ENCODE measurements around the gene RUSC1.

RUSC1 gene, protein sequence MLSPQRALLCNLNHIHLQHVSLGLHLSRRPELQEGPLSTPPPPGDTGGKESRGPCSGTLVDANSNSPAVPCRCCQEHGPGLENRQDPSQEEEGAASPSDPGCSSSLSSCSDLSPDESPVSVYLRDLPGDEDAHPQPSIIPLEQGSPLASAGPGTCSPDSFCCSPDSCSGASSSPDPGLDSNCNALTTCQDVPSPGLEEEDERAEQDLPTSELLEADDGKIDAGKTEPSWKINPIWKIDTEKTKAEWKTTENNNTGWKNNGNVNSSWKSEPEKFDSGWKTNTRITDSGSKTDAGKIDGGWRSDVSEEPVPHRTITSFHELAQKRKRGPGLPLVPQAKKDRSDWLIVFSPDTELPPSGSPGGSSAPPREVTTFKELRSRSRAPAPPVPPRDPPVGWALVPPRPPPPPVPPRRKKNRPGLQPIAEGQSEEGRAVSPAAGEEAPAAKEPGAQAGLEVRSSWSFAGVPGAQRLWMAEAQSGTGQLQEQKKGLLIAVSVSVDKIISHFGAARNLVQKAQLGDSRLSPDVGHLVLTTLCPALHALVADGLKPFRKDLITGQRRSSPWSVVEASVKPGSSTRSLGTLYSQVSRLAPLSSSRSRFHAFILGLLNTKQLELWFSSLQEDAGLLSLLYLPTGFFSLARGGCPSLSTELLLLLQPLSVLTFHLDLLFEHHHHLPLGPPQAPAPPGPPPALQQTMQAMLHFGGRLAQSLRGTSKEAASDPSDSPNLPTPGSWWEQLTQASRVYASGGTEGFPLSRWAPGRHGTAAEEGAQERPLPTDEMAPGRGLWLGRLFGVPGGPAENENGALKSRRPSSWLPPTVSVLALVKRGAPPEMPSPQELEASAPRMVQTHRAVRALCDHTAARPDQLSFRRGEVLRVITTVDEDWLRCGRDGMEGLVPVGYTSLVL

DNA sequence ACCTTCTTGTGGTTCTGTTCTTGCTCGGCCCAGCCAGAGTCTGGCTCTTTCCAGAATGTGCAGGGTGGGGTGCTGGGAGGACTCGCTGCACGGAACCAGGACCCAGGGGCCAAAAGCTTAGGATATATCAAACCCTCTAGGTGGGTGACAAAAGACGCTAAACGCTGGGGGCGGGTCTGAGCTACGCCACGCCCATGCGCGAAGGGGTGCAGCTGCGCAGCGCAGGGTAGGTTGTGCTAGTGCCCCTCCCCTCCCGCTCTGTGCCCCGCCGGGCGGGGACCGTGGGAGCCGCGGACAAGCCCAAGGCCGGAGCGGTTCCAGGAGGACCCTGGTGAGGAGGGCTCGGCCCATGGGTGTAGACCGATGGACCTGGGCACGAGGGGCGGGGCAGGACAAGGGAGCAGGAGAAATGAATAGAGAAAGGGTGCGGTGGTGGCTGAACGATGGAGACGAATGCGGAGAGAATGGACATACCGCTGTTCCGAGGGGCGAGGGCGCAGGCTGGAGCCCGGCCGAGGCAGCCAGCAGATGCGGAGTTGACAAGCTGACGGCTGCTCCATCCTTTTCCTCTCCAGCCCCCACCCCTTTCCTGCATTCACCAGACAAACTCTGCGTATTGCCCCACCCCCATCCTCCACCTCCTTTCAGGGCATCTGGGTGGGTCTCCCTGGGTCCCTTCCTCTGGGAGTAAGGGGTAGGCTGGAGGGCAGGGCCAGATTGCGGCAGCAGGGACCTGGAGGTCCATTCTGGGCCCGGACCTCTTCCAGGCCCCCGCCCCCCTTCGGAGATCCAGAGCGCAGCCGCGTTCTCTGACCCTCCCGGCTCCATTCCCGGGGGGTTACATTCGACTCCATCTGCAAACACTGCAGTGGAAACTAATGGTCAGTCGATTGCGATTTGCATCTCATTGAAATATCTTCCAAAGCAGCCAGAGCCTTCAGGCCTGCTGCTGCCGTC is at the start of gene RUSC1:
Gene RUSC1, plus strand, starts transcription at position 234 of the 957 bp plus-strand sequence. CDS start 880 bp downstream, outside the sequence.
- in situ Hi-C loops (cut with MboI; ENCODE audit: low sequenced_read_pairs, unreplicated experiment) = no loop called here
- peak; percentile 83 for DNase-seq (ENCODE audit: low spot score)
- TF ChIP-seq, protein P1, sequence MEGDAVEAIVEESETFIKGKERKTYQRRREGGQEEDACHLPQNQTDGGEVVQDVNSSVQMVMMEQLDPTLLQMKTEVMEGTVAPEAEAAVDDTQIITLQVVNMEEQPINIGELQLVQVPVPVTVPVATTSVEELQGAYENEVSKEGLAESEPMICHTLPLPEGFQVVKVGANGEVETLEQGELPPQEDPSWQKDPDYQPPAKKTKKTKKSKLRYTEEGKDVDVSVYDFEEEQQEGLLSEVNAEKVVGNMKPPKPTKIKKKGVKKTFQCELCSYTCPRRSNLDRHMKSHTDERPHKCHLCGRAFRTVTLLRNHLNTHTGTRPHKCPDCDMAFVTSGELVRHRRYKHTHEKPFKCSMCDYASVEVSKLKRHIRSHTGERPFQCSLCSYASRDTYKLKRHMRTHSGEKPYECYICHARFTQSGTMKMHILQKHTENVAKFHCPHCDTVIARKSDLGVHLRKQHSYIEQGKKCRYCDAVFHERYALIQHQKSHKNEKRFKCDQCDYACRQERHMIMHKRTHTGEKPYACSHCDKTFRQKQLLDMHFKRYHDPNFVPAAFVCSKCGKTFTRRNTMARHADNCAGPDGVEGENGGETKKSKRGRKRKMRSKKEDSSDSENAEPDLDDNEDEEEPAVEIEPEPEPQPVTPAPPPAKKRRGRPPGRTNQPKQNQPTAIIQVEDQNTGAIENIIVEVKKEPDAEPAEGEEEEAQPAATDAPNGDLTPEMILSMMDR (IDR thresholded peaks at IDR 0.05; ENCODE audit: borderline replicate concordance, control extremely low read depth, extremely low read depth, insufficient read depth, missing control alignments) = no peak

DNA sequence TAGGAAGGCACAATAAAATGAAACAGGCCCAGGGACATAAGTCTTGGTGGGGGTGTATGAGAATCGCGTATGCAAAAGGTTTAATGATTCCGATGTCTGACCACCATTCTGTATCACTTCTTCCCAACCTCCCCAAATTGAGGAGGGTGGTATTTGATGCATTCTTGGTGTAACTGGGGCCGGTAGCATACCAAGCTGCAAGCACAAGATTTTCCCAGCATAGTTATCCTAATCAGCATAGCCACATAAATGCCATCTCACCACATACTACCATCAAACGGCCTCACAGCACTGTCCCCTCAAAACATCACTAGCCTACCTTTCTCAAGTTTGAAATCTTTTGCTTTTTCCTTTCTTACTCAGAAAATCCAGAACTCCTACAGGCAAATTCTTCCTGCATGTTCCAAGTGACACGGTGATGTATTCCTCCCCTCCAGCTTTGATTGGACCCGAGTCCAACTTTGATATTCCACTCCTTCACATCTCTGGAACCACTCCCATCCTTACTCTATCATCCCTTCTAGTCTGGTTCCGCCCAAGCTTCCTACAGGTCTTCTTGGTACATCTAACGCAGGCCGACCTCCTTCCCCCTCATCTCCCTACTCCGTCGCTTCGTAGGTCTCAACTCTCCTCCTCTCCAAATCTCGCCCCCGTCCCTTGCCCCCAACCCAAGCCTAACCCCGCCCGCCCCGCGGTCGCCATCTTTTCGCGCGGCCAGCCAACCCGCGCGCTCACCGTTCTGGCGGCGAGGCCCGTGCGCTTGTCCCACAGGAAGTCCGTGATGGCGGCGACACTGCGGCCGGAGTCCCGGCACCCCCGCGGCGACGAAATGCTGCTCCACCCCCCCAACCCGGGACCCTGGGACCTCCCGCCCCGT is 48.0 kb upstream of the RUSC1 start:
- in situ Hi-C loops (cut with MboI; ENCODE audit: low sequenced_read_pairs, unreplicated experiment) = no loop called here
- TF ChIP-seq, protein P1 (IDR thresholded peaks at IDR 0.05; ENCODE audit: borderline replicate concordance, control extremely low read depth, extremely low read depth, insufficient read depth, missing control alignments) = no peak
- DNase-seq (ENCODE audit: low spot score) = no peak

DNA sequence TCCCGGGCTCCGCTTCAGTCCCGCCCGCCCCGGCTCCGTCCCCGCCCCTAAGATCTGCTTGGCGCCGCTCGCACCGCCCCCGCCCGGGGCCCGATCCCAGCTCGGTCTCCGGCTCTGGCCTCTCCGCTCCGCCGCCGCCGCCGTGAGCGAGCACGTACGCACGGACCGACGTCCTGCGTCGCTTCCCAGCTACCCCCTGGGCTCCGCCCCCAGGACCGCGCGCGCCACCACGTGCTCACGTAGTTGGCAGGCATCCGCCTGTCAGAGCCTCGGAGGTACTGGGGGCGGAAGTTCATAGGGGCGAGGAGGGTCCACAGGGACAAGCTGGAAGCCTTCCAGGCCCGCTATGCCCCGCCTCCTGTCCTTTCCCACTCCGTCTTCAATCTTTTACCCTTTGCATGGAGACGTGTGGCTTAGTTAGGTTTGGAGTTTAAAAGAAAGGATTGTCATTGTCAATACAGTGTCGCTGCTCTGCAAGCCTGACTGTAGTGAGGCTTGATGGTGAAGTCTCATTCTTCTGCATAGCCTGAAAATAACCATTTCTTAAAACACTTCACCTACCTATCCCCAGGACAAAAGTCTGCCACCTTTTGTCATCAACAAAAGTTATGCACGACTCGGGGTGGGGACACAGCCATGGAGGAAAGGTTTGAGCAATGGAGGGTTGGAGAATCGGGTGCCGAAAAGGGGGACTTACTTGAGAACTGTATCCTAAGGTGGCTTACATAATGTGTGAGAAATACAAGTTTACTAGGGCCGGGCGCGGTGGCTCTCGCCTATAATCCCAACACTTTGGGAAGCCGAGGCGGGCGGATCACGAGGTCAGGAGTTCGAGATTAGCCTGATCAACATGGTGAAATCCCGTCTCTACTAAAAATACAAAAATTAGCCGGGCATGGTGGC is 47.1 kb upstream of the RUSC1 start, which contains the start of gene CLK2:
Gene CLK2, minus strand, starts transcription at position 162 of the 903 bp plus-strand sequence. CDS start 2,527 bp downstream, outside the sequence.
- in situ Hi-C loops (cut with MboI; ENCODE audit: low sequenced_read_pairs, unreplicated experiment) = no loop called here
- TF ChIP-seq, protein P1 (IDR thresholded peaks at IDR 0.05; ENCODE audit: borderline replicate concordance, control extremely low read depth, extremely low read depth, insufficient read depth, missing control alignments) = no peak

DNA sequence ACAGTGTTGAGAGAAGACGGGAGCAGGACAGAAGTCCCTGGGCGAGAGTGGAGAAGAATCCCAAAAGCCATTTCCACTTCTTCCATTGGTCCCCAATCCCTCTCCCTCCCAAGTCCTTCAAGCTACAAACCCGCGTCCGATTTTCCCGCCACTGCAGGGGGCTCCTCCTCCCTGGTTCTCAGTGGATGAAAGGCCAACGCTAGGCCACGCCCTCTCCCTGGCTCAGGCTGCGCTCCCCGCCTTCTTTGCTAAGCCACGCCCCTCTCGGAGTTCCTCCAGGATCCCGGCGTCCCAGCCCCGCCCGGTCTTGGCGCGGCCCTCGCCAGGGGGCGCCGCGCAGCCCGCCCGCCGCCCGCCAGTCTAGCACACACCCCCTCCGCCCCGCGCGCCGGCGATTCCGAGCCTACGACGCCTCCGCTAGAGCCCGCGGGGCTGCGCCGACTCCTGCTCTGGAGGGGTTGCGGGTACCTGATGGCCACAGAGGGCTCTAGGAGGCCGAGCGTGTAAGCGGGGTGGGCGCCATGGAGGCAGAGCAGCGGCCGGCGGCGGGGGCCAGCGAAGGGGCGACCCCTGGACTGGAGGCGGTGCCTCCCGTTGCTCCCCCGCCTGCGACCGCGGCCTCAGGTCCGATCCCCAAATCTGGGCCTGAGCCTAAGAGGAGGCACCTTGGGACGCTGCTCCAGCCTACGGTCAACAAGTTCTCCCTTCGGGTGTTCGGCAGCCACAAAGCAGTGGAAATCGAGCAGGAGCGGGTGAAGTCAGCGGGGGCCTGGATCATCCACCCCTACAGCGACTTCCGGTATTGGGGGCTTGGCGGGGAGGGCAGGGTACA is 43.4 kb upstream of the RUSC1 start, which contains the start of gene HCN3:
Gene HCN3, plus strand, starts transcription at position 394 of the 832 bp plus-strand sequence. Its CDS starts 128 bp downstream, at position 522.
- peak; percentile 99 for DNase-seq (ENCODE audit: low spot score)
- in situ Hi-C loops (cut with MboI; ENCODE audit: low sequenced_read_pairs, unreplicated experiment) = no loop called here
- TF ChIP-seq, protein P1 (IDR thresholded peaks at IDR 0.05; ENCODE audit: borderline replicate concordance, control extremely low read depth, extremely low read depth, insufficient read depth, missing control alignments) = peak; percentile 68

More for the DNA sequence above, 47.1 kb upstream of the RUSC1 start, which contains the start of gene CLK2:
- peak; percentile 98 for DNase-seq (ENCODE audit: low spot score)
